DND-41 (cell line): ENCODE data around the gene NUCKS1.

Experiments
- ATAC-seq: fragments of 200-7000 bp; cut with Tn5 transposase; 3 replicates; pipeline ENCODE4 v1.9.1; 2021; ENCODE audit warnings: low read depth; ENCODE audit not compliant: insufficient read depth
- DNase-seq: peaks from one replicate; pipeline ENCODE4 v3.0.0-alpha.2; 2020
- H2AFZ ChIP-seq: 2 replicates; pipeline ENCODE4 v1.6.0; 2012; ENCODE audit warnings: low read depth, low read length
- H3K27ac ChIP-seq: 2 replicates; pipeline ENCODE4 v1.5.1; 2012; ENCODE audit warnings: low read length, inconsistent platforms
- H3K27me3 ChIP-seq: fragments of 200-600 bp; sonication (generic); 2 replicates; pipeline ENCODE4 v1.6.0; 2012; ENCODE audit warnings: low read length, mild to moderate bottlenecking, inconsistent platforms; ENCODE audit not compliant: insufficient read depth, poor library complexity
- H3K36me3 ChIP-seq: 2 replicates; pipeline ENCODE4 v1.5.1; 2012; ENCODE audit warnings: low read length, inconsistent platforms; ENCODE audit not compliant: insufficient read depth
- H3K4me1 ChIP-seq: 2 replicates; pipeline ENCODE4 v1.5.1; 2012; ENCODE audit warnings: mild to moderate bottlenecking, low read length; ENCODE audit not compliant: insufficient read depth
- H3K4me2 ChIP-seq: 2 replicates; pipeline ENCODE4 v1.6.0; 2012; ENCODE audit warnings: mild to moderate bottlenecking, moderate library complexity, low read length, inconsistent platforms; ENCODE audit not compliant: insufficient read depth
- H3K4me3 ChIP-seq, 2 experiments: fragments of 200-600 bp in 1 of 2; shearing (Covaris generic) in 1 of 2; 2 replicates each; pipeline ENCODE4 v1.5.1; 2012 to 2016; ENCODE audit warnings: inconsistent platforms in 2 of 2, low read length in 2 of 2, mild to moderate bottlenecking in 2 of 2, low read depth in 1 of 2, moderate library complexity in 1 of 2
- H3K79me2 ChIP-seq: 2 replicates; pipeline ENCODE4 v1.6.0; 2012; ENCODE audit warnings: low read length, inconsistent platforms; ENCODE audit not compliant: insufficient read depth
- H3K9ac ChIP-seq: 2 replicates; pipeline ENCODE4 v1.6.0; 2012; ENCODE audit warnings: low read depth, mild to moderate bottlenecking, inconsistent platforms, low read length, moderate library complexity
- H3K9me3 ChIP-seq: 2 replicates; pipeline ENCODE4 v1.5.1; 2012; ENCODE audit warnings: low read length, moderate library complexity, mild to moderate bottlenecking, inconsistent platforms; ENCODE audit not compliant: insufficient read depth, severe bottlenecking
- H4K20me1 ChIP-seq: 2 replicates; pipeline ENCODE4 v1.6.0; 2012; ENCODE audit warnings: low read length; ENCODE audit not compliant: insufficient read depth
- CTCF ChIP-seq: IDR thresholded peaks from 2 replicates; pipeline ENCODE4 v1.5.1; 2012; ENCODE audit warnings: borderline replicate concordance, low read length, moderate library complexity, mild to moderate bottlenecking; ENCODE audit not compliant: poor library complexity, severe bottlenecking; ENCODE audit errors: extremely low read depth
- EZH2 ChIP-seq: IDR thresholded peaks from 3 replicates; pipeline ENCODE4 v1.6.1; 2012; ENCODE audit warnings: borderline replicate concordance, low read depth, mild to moderate bottlenecking, moderate library complexity, low read length, inconsistent platforms; ENCODE audit not compliant: severe bottlenecking

Gene NUCKS1

GRCh38 chr1:205715628-205716027 is 34.4 kb downstream of the NUCKS1 start:
- H3K4me1 ChIP-seq, result no peaks in the 10 kb centered on the region
- peaks cover 4% of the 10 kb centered on the region; the same call in 1 of the 2 replicates for H3K79me2 ChIP-seq
- DNase-seq (no peak), ATAC-seq (no peak)
- H3K9ac ChIP-seq, result no peak overlapping the region
- H3K4me2 ChIP-seq, result no peak overlapping the region
- H3K27ac ChIP-seq, result no peak overlapping the region
- peaks cover 87% of the 10 kb centered on the region for H3K36me3 ChIP-seq
- no peak overlapping the region for H3K4me3 ChIP-seq
- H3K9me3 ChIP-seq, result no peaks in the 10 kb centered on the region
- peaks cover 27% of the 10 kb centered on the region; the same call in 1 of the 2 replicates for H4K20me1 ChIP-seq
- TF ChIP-seq CTCF, result no peak
- no peak for TF ChIP-seq EZH2
- H2AFZ ChIP-seq, result no peak overlapping the region
- no peaks in the 10 kb centered on the region for H3K27me3 ChIP-seq

DNA sequence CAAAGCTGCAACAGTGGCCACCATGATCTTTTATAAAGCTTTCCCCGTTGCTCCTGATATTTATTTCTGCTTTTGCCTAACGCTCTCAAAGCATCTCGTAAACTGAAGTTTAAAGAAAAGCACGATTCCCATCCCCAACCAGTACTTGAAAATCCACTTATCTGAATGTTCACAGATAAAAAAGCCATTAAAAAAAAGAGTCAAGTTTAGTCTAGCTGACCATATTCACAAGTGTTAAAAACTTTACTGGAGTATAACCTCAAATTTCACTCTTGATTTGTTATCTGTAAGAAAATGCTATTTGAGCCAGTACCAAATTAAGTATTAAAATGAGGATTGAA is 35.1 kb downstream of the NUCKS1 start:
- Histone ChIP-seq H3K4me1 (no peaks in the 10 kb centered on the region), H3K9me3 (no peaks in the 10 kb centered on the region), H3K9ac (no peak overlapping the region), H3K4me3 (no peak overlapping the region), H3K27ac (no peak overlapping the region), H3K79me2 (peaks cover 4% of the 10 kb centered on the region; the same call in 1 of the 2 replicates), H2AFZ (no peak overlapping the region), H3K27me3 (no peaks in the 10 kb centered on the region), H3K36me3 (peaks cover 87% of the 10 kb centered on the region), H4K20me1 (peaks cover 21% of the 10 kb centered on the region; the same call in 1 of the 2 replicates), H3K4me2 (no peak overlapping the region)
- TF ChIP-seq CTCF (no peak), EZH2 (no peak)
- DNase-seq (no peak), ATAC-seq (no peak)

DNA sequence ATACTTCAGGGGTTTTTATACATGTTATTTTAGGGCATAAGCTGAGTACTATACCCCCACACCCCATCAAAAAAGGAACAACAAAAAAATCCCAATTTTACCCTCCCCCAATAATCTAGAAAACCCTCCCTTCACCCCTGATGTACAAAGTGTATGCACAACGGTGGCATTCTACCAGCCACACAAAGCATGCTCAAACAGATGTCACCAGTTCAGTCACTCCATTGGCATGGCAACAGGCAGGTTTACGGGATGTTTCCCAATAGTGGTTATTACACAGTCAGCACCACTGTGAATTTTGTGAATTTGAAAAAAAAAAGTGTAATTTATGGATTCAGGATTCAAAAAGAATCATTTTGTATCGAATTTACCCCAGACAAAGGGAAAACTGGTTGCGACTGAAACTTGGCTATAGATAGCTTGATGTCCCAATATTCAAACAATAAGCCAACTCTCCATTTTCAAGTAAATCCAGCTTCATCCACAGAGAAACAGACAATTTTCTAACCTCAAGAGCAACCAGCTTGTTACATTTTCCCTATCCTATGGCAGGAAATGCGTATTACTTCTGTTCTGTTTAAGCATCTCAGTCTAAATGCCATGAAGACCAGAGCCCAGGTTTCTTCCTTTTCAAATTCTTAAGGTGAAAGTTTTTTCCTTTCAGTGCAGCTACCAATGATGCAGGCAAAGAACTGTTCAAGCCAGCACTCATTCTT is 35.6 kb downstream of the NUCKS1 start:
- no peak for DNase-seq
- H3K27me3 ChIP-seq, result no peaks in the 10 kb centered on the region
- peaks cover 4% of the 10 kb centered on the region; the same call in 1 of the 2 replicates for H3K79me2 ChIP-seq
- H3K9ac ChIP-seq, result no peak overlapping the region
- no peak overlapping the region for H3K4me2 ChIP-seq
- H3K27ac ChIP-seq, result no peak overlapping the region
- no peaks in the 10 kb centered on the region for H3K9me3 ChIP-seq
- H2AFZ ChIP-seq, result no peak overlapping the region
- H3K36me3 ChIP-seq, result peaks cover 87% of the 10 kb centered on the region
- no peak for ATAC-seq
- no peaks in the 10 kb centered on the region for H3K4me1 ChIP-seq
- no peak overlapping the region for H3K4me3 ChIP-seq
- H4K20me1 ChIP-seq, result peaks cover 21% of the 10 kb centered on the region; the same call in 1 of the 2 replicates
- TF ChIP-seq CTCF (no peak), EZH2 (no peak)
